ENCODE data around the gene SCLT1.
"Not testable (repeated sequence)": the region's sequence is repeated elsewhere in the genome, so short reads cannot be mapped to it uniquely, and the experiment has no call there.

SCLT1 gene

DNA sequence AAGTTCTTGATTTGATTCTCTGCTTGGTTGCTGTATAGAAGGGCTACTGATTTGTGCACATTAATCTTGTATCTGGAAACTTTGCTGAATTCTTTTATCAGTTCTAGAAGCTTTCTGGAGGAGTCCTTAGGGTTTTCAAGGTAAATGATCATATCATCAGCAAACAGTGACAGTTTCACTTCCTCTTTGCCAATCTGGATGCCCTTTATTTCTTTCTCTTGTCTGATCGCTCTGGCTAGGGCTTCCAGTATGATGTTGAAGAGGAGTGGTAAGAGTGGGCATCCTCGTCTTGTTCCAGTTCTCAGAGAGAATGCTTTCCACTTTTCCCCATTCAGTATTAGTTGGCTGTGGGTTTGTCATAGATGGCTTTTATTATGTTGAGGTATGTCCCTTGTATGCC lies 23.8 kb downstream of the SCLT1 start:
- not testable (repeated sequence) for DNase-seq (ENCODE audit: low read depth in 2 of 2)

DNA sequence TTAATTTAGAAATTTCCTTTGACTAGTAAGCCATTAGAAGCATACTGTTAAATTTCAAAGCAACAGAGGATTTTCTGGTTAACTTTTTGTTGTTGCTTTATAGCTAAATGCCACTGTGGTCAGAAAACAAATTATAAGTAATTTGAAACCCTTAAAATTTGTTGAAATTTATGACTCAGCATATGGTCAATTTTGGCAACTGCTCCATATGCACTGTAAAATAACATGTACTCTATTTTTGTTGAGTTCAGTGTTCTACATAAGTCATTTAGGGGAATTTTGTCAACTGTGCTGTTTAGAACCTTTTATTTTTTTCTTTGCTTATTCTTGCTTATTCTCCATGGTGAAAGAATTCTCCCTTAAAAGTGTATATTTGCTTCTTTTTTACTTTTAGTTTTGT lies 28.6 kb downstream of the SCLT1 start:
- no peak for DNase-seq (ENCODE audit: low read depth in 2 of 2)

DNA sequence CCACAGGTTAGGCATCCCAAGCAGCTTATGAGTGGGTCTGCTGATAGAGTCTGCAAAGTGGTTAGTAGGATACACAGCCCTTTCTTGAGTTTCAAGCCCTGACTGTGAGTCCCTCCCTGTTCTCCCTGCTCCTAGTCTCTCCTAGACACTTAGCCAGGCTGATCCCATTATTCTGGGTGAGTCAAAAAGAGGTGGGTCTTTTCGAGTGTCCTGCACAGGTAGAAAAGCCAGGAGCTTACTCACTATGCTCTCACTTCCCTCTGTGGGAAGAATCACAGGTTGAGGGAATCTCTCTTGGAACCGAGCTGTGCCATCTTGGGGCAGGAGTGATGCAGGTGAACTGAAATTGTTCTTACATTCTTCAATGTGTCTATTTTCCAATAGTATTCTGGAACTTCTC lies 29.7 kb downstream of the SCLT1 start:
- DNase-seq (ENCODE audit: low read depth in 2 of 2): no peak

DNA sequence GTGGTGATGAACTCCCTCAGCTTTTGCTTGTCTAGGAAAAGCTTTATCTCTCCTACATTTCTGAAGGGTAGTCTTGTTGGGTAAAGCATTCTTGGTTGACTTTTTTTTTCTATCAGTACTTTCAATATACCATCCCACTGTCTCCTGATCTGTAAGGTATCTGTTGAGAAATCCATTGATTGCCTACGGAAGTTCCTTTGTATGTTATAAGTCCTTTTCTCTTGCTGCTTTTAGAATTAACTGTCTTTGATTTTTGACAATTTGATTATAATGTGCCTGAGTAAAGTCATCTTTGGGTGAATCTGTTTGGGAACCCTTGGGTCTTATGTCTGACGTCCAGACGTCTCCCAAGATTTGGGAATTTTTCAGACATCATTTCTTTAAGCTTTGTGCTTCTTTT lies 30.8 kb downstream of the SCLT1 start:
- no peak for DNase-seq (ENCODE audit: low read depth in 2 of 2)

DNA sequence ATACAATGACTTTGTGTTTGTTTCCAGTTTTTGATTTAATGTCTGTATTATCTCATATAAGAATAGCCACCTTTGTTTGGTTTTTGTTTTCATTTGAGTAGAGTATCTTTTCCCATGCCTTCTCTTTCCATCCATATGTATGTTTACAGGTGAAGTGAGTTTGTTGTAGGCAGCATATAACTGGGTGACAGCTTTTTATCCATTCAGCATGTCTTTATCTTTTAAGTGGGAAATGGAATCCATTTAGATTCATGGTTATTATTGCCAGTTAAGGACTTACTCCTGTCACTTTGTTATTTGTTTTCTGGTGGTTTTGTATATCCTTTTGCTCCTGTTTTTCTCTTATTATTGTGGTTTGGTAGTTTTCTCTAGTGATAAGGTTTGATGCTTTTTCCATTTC lies 34.3 kb downstream of the SCLT1 start:
- DNase-seq (ENCODE audit: low read depth in 2 of 2): no peak

DNA sequence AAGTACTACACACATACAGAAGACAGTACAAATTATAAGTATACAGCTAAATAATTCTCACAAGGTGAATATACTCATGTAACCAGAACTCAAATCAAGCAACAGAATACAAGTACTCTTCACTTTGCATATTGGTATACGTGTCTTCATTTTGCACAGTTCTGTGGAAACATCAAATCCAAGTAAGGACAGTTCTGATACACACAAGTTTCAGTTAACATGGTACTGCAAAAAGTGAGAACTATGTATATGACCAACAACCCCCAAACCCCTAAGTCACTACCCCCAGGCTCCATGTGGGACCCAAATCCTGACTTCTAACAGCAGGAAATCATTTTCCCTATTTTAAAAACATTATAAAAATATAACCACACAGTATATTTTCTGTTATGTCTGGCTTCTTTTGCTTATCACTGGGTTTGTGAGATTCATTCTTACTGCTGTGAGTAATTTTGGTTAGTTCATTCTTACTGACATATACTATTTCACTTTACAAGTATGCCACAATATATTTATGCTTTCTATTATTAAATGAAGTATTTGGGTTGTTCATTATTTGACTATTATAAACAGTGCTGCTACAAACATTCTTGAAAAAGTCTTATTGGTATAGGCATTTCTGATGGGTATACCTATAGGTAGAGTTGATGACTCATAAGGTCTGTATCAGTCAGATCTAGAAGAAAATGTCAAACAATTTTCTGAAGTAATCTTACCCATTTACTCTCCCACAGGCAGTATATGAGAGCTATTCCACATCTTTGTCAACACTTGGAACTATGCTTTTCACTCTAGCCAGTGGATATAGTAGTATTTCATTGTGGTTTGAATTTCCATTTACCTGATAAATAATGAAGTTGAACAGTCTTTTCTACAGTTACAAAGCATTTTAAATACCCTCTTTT lies 47.0 kb downstream of the SCLT1 start:
- no peak for DNase-seq (ENCODE audit: low read depth in 2 of 2)

DNA sequence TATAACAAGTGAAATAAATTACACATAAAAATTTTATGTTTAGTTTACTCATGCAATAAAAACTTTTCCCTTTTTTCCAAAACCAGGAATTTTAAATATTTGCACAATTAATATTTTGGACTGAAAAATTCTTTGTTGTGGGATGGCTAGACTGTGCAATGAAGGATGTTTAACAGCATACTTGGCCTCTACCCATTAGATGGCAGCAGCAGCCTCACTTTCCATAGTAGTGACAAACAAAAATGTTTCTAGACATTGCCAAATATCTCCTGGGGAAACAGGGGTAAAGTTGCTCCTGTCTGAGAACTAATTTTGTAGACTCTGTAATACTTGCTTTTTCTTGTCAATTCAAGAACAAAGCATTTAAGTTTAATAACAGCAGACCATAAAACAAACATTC lies 49.8 kb downstream of the SCLT1 start:
- no peak for DNase-seq (ENCODE audit: low read depth in 2 of 2)

DNA sequence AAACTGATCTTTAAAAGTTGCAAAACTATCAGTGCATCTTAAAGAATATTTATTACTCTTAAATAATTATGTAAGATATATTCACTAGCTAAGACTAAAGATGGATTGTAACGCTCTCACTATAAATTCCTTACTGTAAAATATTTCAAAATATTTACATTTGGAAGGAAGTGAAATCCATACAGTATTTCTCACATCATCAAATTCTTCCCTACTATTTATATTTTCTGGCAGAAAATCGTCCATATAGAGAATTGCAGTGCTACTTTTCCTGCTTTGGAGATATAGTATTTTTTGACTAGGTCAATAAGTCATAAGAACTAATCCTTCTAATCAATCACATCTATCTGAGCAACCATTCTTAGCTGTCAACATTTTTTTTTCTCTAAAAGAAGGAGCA lies 52.9 kb downstream of the SCLT1 start:
- no peak for DNase-seq (ENCODE audit: low read depth in 2 of 2)

DNA sequence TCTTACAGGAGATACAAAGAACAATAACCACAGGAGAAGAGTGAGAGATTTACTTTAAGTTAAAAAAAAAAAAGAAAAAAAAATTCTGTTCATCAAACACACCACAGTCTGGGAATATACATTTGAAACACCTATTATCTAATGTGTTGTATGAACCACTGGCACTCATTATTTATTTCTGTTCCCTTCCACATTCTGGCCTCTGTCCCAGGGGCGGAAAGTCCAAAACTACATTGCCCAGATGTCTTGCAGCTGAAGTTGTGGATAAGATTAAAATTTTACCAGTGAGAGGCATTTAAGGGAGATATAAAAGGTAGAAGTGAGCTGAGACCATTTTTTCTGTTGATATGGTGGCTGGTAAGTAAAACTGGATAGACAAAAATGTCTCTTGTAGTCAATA lies 56.2 kb downstream of the SCLT1 start:
- DNase-seq (ENCODE audit: low read depth in 2 of 2): no peak

DNA sequence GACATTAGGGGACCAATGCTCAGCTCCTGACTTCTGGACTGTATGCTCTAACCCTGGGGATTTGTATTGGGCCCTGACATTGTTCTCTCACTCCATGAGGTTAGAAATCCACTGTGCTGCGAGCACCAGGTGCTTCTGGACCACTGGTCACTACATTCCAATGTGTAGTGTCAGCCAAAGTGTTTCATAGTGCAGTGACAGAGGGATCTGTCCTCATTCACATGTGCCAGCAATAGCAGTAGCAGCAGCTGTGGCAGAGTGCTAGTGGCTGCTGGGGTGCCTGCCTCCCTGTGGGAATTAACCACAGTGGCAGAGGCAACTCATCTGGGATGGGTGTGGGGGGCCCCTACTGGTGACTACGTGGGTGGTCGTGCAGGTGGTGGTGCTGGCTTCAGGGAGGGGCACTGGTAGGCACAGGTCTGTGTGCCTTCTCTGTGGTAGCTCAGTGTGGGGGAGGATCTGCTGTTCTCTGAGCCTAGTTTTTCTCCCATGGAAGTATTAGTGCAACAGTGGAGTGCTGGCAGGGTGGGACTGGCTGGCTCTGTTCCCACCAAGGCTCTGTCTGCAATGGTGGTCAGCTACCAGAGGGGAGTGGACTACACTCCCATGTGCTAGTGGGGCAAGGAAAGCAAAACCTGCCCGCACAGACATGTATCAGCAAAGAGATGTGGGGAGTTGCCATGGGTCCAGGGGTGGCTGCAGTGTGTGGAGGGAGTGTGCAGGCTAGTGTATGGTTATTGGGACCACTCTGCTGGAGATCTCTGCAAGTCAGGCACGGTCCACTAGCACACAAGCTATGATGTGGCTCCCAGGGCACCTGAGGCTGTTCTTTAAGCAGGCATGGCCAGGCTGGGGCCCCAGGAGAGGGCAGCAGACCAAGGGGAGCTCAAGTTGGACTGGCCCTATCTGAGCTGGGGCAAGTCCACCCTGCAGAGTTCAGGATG lies 78.5 kb downstream of the SCLT1 start:
- DNase-seq (ENCODE audit: low read depth in 2 of 2): no peak

DNA sequence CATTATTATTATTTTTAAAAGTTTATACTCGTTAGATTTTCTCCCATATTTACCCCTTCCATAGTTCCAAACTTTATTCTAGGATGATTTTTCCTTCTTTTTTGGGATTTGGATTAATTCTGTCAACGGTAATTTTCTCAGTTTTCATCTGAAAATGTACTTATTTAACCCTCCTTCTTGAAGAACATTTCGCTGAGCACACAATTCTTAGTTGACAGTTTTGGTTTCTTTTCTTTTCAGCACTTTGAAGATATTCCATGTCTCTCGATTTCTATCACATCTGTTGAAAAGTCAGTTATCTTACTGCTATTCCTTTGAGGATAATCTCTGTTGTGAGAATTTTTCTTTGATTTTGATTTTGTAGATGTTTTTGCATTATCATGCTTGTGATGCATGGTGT lies 85.2 kb downstream of the SCLT1 start:
- no peak for DNase-seq (ENCODE audit: low read depth in 2 of 2)

DNA sequence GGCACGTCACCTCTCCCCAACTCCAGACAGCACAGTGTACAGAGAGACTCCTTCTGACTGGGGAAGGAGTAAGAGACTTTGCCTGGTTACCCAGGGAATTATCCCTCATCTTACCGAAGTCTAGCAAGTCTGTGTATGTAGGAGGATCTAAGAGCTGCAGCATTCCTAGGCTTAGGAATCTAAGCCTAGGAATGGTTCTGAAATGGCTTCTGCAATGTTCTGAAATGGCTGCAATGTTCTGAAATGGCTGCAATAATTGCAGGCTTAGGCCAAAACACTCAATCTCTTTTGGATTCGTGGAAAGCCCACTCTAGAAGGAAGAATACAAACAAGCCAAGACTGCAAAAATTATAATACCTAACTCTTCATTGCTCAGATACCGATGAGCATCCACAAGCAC lies 106.4 kb downstream of the SCLT1 start:
- no peak for DNase-seq (ENCODE audit: low read depth in 2 of 2)

DNA sequence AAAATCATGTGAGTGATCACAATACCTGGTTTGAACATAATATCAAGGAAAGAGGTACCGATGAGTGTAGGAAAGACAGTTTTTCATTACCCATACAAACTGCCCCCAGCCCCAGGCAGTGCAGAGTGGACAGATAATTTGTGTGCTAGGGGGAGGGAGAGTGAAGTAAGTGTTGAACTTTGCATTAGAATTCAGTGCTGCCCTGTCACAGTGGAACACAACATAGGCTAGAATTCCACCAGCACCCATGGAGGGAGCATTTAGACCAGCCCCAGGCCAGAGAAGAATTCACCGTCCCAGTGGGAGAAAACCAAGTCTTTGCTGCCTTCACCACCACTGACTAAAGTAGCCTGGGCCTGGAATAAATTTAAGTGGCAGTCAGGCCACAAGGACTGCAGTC lies 107.3 kb downstream of the SCLT1 start:
- DNase-seq (ENCODE audit: low read depth in 2 of 2): no peak

DNA sequence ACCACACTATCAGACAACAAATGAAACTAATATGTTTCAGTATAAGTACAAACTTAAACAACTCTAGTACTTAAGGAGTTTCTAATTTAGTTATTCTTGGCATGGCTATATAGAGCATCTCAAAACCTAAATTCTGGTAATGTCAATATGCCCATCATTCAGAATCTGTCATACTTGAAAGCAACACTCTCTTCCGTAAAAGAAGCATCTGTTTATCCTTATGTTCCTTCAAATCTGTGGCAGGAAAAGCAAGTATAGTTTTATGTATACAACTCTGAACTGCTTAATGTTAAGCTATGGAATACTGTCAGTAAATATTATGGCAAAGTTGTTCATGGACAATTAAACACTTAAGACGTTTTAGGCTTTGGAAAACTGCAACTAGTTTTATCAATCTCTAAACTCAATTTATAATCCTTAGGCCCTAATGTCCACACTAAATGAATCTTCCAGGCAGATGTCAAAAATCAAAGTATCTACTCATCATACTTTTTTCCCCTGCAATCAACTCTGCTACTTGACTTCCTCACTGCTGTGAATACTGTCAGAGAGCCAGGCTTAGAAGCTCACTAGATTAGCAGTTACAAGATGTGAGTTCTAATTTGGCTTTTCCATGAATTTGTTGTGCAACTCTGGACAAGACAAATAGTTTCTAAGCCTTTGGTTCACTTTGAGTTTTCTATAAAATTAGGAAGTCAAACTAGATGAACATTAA lies 109.4 kb downstream of the SCLT1 start:
- no peak for DNase-seq (ENCODE audit: low read depth in 2 of 2)

DNA sequence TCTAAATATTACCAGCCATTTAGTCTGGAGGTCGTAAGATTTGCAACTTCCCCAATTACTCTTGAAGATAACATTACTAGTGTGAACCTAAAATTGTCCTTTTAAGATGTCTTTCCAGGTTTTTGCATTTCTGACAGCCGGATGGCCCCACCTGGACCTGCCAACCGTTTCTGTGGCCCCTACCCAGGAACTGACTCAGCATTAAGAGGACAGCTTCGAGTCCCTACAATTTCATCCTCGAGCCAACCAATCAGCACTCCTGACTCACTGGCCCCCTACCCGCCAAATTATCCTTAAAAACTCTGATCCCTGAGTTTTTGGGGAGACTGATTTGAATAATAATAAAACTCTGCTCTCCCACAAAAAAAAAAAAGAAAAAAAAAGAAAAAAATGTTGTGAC lies 112.0 kb downstream of the SCLT1 start:
- no peak for DNase-seq (ENCODE audit: low read depth in 2 of 2)

DNA sequence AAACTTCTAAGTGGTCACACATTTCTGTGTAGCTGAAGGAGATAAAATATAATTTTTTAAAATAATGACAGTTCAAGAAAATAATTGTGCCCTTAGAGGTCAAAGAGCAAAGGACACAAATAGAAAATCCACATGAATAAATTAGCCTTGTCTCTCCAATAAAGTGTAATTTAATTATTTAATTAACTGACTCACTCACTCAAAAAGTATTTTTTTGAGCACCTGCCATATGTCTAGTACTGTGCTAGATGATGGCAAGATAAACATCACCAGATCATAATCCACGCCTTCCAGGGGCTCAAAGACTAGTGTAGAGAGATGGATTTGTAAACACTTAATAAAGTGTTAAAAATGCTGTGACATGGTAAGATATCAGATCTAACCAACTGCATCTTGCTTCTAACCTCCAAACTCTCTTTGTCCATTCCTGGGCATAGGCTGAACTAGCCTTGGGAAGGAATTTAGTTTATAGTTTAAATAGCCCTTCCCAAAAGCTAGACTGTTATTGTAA lies 112.5 kb downstream of the SCLT1 start:
- no peak for DNase-seq (ENCODE audit: low read depth in 2 of 2)

DNA sequence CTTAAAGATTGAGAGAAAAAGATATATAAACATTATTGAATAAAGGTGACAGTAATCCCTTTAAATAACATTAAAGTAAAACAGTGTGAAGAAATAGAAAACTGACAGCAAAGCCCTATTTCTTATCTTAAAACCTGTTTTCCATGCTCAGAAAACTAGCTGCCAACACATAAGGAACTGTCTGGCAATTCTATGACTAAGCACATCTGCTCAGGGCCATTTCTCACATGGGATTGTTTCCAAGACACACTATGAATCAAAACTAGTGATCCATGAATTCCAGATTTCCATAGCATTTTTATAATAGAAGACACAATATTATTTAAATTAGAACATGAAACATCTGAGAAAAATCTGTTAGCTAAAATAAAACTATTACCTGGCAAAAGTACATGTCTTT lies 113.4 kb downstream of the SCLT1 start:
- no peak for DNase-seq (ENCODE audit: low read depth in 2 of 2)

DNA sequence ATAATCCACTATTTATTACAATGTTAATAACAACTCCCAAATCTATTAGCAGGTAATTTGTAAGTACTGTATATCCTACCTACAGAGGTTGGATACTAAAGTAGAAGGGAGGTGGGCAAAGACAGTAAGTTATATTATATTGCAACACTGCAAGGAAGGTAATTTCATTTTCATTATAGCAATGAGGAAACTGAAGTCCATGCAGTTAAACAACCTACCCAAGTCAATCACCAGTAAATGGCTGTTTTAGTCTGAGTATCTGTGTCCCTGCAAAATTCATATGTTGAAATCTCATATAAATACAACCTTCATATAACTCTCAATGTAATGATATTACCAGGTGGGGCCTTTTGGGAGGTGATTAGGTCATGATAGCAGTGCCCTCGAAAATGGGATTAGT lies 114.4 kb downstream of the SCLT1 start:
- DNase-seq (ENCODE audit: low read depth in 2 of 2): no peak

DNA sequence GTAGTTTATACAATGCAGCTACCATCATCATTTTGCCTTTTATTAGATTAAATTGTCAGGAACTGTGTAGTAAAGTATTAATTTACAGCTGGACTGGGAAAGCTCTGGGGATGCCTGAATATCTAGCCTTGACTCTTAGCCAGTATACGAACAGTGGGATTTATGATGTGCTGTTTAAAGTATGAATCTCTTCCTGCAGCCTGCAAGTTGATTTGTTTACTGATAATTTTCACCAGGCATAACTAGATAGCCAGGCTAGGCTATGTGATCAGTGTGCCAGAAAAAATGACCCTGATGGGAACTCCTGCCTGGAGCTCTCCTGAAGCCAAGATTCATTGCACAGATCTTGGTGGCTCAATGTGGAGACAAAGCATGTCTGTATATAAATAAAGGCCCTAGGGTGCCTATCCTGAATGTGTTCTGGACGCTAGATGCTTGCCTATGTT lies 119.2 kb downstream of the SCLT1 start:
- DNase-seq (ENCODE audit: low read depth in 2 of 2): no peak

DNA sequence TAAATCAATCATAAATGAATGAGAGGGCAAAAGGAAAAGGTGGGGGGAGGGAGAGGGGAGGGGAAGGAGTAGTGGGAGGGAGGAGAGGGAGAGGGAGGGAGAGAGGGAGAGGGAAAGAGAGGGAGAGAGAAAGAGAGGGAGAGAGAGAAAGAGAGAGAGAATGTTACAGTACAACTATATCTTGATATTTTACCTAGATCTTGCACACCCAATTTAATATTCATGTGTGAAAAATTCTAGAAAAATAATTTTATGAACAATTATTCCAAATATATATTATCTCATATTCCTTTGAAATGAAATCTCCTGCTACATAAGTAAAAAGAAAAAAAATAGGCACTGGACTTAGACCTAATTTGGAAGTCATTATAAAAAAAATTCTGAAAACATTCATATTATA lies 120.0 kb downstream of the SCLT1 start:
- DNase-seq (ENCODE audit: low read depth in 2 of 2): no peak

DNA sequence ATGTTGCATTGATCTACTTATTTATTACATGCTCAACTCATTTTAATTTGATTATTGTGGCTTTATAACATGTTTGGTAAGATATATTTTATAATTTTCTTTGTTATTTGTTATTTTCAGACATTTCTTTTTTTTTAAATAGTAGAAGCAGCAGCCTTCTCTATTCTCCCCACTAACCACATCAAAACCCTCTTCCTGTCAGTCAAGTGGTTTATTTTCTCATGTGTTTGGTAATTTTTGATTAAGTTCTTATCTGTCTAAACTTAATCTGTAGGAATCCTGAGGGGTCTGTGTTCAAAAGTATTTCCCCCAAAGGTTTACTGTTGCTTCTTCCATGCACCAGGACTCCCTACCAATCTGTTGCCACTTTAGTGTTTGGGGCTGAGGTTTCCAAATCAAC lies 131.9 kb downstream of the SCLT1 start:
- no peak for DNase-seq (ENCODE audit: low read depth in 2 of 2)

DNA sequence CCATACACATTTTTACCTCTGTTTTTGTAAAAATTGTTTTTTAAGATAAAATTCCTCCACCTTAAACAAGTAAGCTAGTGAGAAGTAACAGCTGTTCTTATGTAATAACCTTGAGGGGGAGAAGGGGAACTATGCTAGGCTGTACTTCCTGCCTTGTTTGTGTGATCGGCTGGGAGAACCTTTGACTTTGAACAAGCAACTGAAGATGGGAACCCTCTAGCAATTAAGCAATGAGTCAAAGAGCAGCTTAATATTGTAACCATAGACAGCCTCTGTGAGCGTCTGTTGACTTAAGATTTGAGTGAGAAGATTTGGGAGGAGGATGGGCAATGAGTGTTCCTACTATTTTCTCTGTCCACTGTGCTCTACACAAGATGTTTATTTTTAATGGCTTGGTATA lies 135.1 kb downstream of the SCLT1 start:
- no peak for DNase-seq (ENCODE audit: low read depth in 2 of 2)

Measured in stimulated activated CD8-positive, alpha-beta memory T cell treated with anti-CD3 and anti-CD28 coated beads, Interleukin-2, amount 100 ng/mL, for 48 hours (primary cell).